Measurements from ENCODE around the gene CNTN2.

CNTN2 gene

DNA sequence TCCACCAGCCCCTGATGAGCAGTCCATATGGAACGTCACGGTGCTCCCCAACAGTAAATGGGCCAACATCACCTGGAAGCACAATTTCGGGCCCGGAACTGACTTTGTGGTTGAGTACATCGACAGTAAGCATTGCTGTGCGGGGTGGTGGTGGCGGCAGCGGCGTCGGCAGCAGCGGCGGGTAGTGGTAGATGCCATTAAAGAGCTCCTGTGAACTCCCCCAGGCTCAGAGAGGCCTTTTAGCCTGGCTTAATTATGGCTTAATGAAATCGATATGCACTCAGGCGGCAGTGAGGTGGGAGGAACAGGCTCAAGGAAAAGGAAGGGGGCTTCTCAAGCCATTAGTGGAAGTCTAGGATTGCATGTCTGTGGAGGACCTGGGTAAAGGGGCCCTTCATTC, 41.9 kb upstream of the CNTN2 start:
- Histone ChIP-seq H3K36me3 (peaks cover 6% of the 10 kb centered on the region; the same call in 1 of the 2 replicates), H3K27me3 (ENCODE audit: insufficient read depth, low read depth, severe bottlenecking) (no peaks in the 10 kb centered on the region), H3K4me3 (ENCODE audit: low read depth, low read length) (no peak overlapping the region), H3K9me3 (ENCODE audit: severe bottlenecking) (no peaks in the 10 kb centered on the region), H3K27ac (no peak overlapping the region)
- TF ChIP-seq, protein P1, sequence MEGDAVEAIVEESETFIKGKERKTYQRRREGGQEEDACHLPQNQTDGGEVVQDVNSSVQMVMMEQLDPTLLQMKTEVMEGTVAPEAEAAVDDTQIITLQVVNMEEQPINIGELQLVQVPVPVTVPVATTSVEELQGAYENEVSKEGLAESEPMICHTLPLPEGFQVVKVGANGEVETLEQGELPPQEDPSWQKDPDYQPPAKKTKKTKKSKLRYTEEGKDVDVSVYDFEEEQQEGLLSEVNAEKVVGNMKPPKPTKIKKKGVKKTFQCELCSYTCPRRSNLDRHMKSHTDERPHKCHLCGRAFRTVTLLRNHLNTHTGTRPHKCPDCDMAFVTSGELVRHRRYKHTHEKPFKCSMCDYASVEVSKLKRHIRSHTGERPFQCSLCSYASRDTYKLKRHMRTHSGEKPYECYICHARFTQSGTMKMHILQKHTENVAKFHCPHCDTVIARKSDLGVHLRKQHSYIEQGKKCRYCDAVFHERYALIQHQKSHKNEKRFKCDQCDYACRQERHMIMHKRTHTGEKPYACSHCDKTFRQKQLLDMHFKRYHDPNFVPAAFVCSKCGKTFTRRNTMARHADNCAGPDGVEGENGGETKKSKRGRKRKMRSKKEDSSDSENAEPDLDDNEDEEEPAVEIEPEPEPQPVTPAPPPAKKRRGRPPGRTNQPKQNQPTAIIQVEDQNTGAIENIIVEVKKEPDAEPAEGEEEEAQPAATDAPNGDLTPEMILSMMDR (IDR thresholded peaks at IDR 0.05; ENCODE audit: low read depth, low read length) = no peak
- DNase-seq = peak; percentile 82

DNA sequence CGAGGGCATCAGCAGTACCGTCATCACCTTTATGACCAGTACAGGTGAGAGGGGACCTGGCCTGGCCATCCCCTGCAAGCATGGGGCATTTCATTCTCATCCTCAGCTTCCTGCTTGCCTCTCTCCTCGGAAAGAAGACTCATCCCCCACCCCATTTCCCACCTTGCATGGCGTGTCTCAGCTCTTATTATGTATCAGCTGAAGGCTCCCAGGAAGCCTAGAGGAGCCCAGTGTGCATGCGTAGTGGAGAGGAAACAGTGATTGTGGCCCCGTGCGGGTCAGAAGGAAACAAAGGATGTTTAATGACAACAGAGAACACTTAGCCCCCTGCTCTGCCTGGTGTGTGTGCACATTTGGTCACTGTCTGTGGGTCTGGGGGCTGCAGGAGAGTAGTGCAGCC, 40.3 kb upstream of the CNTN2 start:
- Histone ChIP-seq H3K27ac (peak overlapping the region; percentile 38; the same call in 1 of the 2 replicates), H3K4me3 (ENCODE audit: low read depth, low read length) (no peak overlapping the region), H3K9me3 (ENCODE audit: severe bottlenecking) (no peaks in the 10 kb centered on the region), H3K36me3 (0 out of 2 replicates have a peak, but pooled peaks cover 3% of the 10 kb centered on the region), H3K27me3 (ENCODE audit: insufficient read depth, low read depth, severe bottlenecking) (no peaks in the 10 kb centered on the region)
- TF ChIP-seq, protein P1 (IDR thresholded peaks at IDR 0.05; ENCODE audit: low read depth, low read length) = no peak
- DNase-seq = no peak

DNA sequence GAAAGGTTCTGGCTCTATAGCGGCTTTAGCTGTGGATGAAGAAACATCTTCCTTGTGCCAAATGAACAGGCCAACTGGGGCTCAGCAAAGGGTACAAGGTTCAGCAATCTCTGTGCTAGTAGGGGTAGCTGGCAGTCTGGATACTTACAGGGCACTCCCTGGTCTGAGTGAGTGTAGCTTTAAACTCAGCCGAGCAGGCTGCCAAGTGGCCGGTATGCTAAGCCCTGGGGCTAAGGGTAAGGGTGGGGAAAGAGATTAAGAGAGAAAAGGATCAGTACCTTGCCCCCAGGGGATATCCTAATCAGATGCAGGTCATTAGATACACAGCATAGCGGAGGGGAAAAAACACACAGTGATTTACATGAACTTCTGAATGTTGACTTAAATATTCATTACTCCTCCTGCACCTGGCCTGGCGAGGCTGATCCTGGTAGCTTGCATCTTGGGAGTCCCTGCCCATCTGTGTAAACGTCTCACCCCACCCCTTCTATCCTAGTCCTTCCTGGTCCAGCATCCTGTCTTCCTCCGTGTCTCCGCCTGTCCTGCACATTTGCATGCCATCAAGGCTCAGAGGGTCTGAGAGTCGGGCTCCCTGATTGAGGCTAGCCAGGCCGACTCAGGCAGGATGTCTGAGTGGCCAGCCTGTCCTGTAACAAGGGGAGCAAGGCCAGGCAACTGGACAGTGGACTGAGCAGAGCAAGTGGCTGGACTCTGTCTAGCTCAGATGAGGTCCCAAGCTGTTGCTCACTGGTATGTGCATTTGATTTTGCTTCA, 39.5 kb upstream of the CNTN2 start:
- TF ChIP-seq, protein P1 (IDR thresholded peaks at IDR 0.05; ENCODE audit: low read depth, low read length) = no peak
- H3K4me3 ChIP-seq (ENCODE audit: low read depth, low read length) = no peak overlapping the region

DNA sequence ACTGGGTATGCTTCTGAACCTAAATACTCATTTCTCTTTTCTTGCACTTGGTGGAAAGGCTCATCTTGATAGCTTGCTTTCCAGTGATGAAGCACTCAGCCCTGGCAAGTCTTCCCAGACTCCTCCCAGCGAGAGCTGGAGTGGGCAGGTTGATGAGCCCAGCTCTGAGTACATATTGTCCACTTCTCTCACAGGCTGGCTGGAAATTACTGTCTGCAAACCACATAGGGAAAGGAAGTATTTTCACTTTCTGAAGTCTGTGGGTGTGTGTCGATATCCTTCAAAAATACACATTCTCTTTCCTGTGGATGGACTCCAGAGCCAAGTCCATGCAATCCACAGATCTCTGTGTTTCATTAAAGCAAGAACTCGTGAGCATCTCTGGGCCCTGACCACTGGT, 38.7 kb upstream of the CNTN2 start:
- Histone ChIP-seq H3K4me3 (ENCODE audit: low read depth, low read length) (no peak overlapping the region), H3K27ac (no peak overlapping the region), H3K36me3 (0 out of 2 replicates have a peak, but pooled peaks cover 3% of the 10 kb centered on the region), H3K9me3 (ENCODE audit: severe bottlenecking) (no peaks in the 10 kb centered on the region), H3K27me3 (ENCODE audit: insufficient read depth, low read depth, severe bottlenecking) (no peaks in the 10 kb centered on the region)
- no peak for DNase-seq
- TF ChIP-seq, protein P1 (IDR thresholded peaks at IDR 0.05; ENCODE audit: low read depth, low read length) = no peak

More for the DNA sequence above, 39.5 kb upstream of the CNTN2 start:
- Histone ChIP-seq H3K27me3 (ENCODE audit: insufficient read depth, low read depth, severe bottlenecking) (no peaks in the 10 kb centered on the region), H3K36me3 (0 out of 2 replicates have a peak, but pooled peaks cover 3% of the 10 kb centered on the region), H3K9me3 (ENCODE audit: severe bottlenecking) (no peaks in the 10 kb centered on the region), H3K27ac (peak overlapping the region; percentile 38)
- peak; percentile 94 for DNase-seq

DNA sequence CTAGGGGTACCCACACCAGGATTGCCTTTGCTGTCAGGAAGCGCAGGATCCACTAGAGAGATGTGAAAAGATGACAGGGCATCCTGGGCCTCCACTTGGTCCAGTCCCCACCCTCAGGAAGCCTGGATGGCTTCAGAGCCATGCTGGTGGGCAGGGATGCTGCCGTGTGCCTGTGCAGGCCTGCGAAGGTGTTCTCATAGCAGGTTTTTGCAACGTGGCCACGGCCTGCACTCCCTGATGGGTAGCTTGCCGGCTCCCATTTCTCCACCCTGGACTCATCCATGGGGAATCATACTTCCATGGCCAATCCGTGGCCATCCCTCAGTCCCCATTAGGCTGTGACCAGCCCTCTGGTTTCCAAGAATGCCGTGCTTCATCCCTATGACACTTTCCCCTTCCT, 34.1 kb upstream of the CNTN2 start:
- Histone ChIP-seq H3K4me3 (ENCODE audit: low read depth, low read length) (no peak overlapping the region), H3K36me3 (0 out of 2 replicates have a peak, but pooled peaks cover 3% of the 10 kb centered on the region), H3K27ac (peak overlapping the region; percentile 82), H3K9me3 (ENCODE audit: severe bottlenecking) (no peaks in the 10 kb centered on the region), H3K27me3 (ENCODE audit: insufficient read depth, low read depth, severe bottlenecking) (no peaks in the 10 kb centered on the region)
- TF ChIP-seq, protein P1 (IDR thresholded peaks at IDR 0.05; ENCODE audit: low read depth, low read length) = no peak
- no peak for DNase-seq

All from WERI-Rb-1 (cell line).